SK-N-SH (cell line): Measurements from ENCODE around the gene CEP112. TPM values are rescaled to one million over a fixed set of nuclear protein-coding genes. Genes with fewer than 3 reads are reported as not detected.

Experiments
- CTCF ChIA-PET: fragments of 300-600, 350-600 bp; formaldehyde crosslinking; extraction: SDS; loops from one replicate; lab custom pipeline; 2021; lab: Yijun Ruan, JAX
- POLR2A ChIA-PET: fragments of 350-600 bp; sonication (Branson Sonifier 250); formaldehyde crosslinking; extraction: SDS; loops from one replicate; lab custom pipeline; 2020; ENCODE audit warnings: antibody characterized with exemption, inconsistent platforms; lab: Yijun Ruan, JAX
- DNase-seq: peaks from one replicate; pipeline ENCODE4 v3.0.0; 2012
- H2AFZ ChIP-seq: fragments of 200-600 bp; sonication (generic); 2 replicates; pipeline ENCODE4 v1.8.1; 2016; ENCODE audit warnings: antibody characterized with exemption, mild to moderate bottlenecking, low read depth
- H3F3A ChIP-seq: fragments of 200-600 bp; sonication (generic); replicated peaks from 2 replicates; pipeline ENCODE3; 2016; ENCODE audit warnings: antibody characterized with exemption, mild to moderate bottlenecking; ENCODE audit not compliant: insufficient read depth
- H3K27ac ChIP-seq, 2 experiments: fragments of 200-500 bp in 1 of 2; fragments of 200-600 bp in 1 of 2; sonication (Bioruptor generic) in 1 of 2; sonication (generic), shearing (Covaris generic) in 1 of 2; 2 replicates each; pipeline versions ENCODE4 v1.5.1 to v1.6.1; 2014 to 2016; ENCODE audit warnings: low read depth in 2 of 2, inconsistent platforms in 1 of 2, low read length in 1 of 2, mild to moderate bottlenecking in 1 of 2, mixed read lengths in 1 of 2
- H3K27me3 ChIP-seq: fragments of 200-600 bp; sonication (generic), shearing (Covaris generic); 2 replicates; pipeline ENCODE4 v1.6.1; 2016; ENCODE audit warnings: mixed run types; ENCODE audit not compliant: insufficient read depth
- H3K36me3 ChIP-seq, 2 experiments: fragments of 200-500 bp in 1 of 2; fragments of 200-600 bp in 1 of 2; sonication (Bioruptor generic) in 1 of 2; sonication (generic) in 1 of 2; replicated peaks in 1 of 2; 2 replicates each; pipeline versions ENCODE3 to v1.5.1; 2014 to 2016; ENCODE audit warnings: low read length in 1 of 2, mild to moderate bottlenecking in 1 of 2; ENCODE audit not compliant: insufficient read depth in 2 of 2, control insufficient read depth in 1 of 2
- H3K4me1 ChIP-seq, 2 experiments: fragments of 200-500 bp in 1 of 2; fragments of 200-600 bp in 1 of 2; sonication (Bioruptor generic) in 1 of 2; sonication (generic), shearing (Covaris generic) in 1 of 2; 2 replicates each; pipeline versions ENCODE4 v1.5.1 to v1.6.1; 2014 to 2016; ENCODE audit warnings: low read depth in 1 of 2, low read length in 1 of 2, mixed run types in 1 of 2; ENCODE audit not compliant: insufficient read depth in 2 of 2, control insufficient read depth in 1 of 2
- H3K4me2 ChIP-seq: fragments of 200-600 bp; sonication (generic), shearing (Covaris generic); 2 replicates; pipeline ENCODE4 v1.6.1; 2017; ENCODE audit warnings: mixed run types
- H3K4me3 ChIP-seq, 2 experiments: fragments of 200-500 bp in 1 of 2; fragments of 200-600 bp in 1 of 2; sonication (Bioruptor generic) in 1 of 2; sonication (generic), shearing (Covaris generic) in 1 of 2; 2 replicates each; pipeline versions ENCODE4 v1.5.1 to v1.8.1; 2014 to 2016; ENCODE audit warnings: low read depth in 2 of 2, inconsistent platforms in 1 of 2, low read length in 1 of 2, mild to moderate bottlenecking in 1 of 2, mixed read lengths in 1 of 2, moderate library complexity in 1 of 2
- H3K79me2 ChIP-seq: fragments of 200-600 bp; sonication (generic); 2 replicates; pipeline ENCODE4 v1.8.1; 2017; ENCODE audit warnings: mild to moderate bottlenecking; ENCODE audit not compliant: insufficient read depth
- H3K9ac ChIP-seq: fragments of 200-600 bp; sonication (generic); 2 replicates; pipeline ENCODE4 v1.6.1; 2017; ENCODE audit warnings: mixed run types
- H3K9me2 ChIP-seq: fragments of 200-600 bp; sonication (generic); 2 replicates; pipeline ENCODE4 v1.6.1; 2017; ENCODE audit warnings: mixed run types
- H3K9me3 ChIP-seq: fragments of 200-600 bp; sonication (generic); 2 replicates; pipeline ENCODE4 v1.6.1; 2017; ENCODE audit warnings: mixed run types, mild to moderate bottlenecking, moderate library complexity
- H4K20me1 ChIP-seq: fragments of 200-600 bp; sonication (generic); 2 replicates; pipeline ENCODE4 v1.6.1; 2017; ENCODE audit warnings: mild to moderate bottlenecking, mixed run types; ENCODE audit not compliant: insufficient read depth
- EZH2phosphoT487 ChIP-seq: fragments of 200-600 bp; sonication (generic); IDR thresholded peaks from 2 replicates; pipeline ENCODE4 v1.6.1; 2017; ENCODE audit warnings: low read depth, mixed run types, mild to moderate bottlenecking, antibody characterized with exemption, moderate library complexity, borderline replicate concordance
- FOXJ3 ChIP-seq: sonication (generic); formaldehyde crosslinking; IDR thresholded peaks from 2 replicates; pipeline ENCODE4 v1.5.1; 2020; ENCODE audit warnings: mild to moderate bottlenecking, missing genetic modification reagents
- FOXM1 ChIP-seq: IDR thresholded peaks from 2 replicates; pipeline ENCODE4 v1.4.0; 2012; ENCODE audit warnings: low read depth, mild to moderate bottlenecking
- MXI1 ChIP-seq: IDR thresholded peaks from 2 replicates; pipeline ENCODE4 v1.6.1; 2012; ENCODE audit warnings: mild to moderate bottlenecking, low read depth, low read length, improper control_type of control experiment
- PBX3 ChIP-seq: IDR thresholded peaks from 2 replicates; pipeline ENCODE4; 2012
- REST ChIP-seq: IDR thresholded peaks from 2 replicates; pipeline ENCODE4 v1.6.1; 2012; ENCODE audit warnings: mild to moderate bottlenecking, low read depth, low read length, moderate library complexity
- TEAD4 ChIP-seq: IDR thresholded peaks from 2 replicates; pipeline ENCODE4 v1.4.0; 2012; ENCODE audit warnings: mild to moderate bottlenecking, borderline replicate concordance; ENCODE audit not compliant: insufficient read depth
- USF1 ChIP-seq: IDR thresholded peaks from 2 replicates; pipeline ENCODE4 v1.4.0; 2012; ENCODE audit warnings: low read depth, borderline replicate concordance
- WGBS: methylation state at CpG from one replicate; pipeline ENCODE4 v1.1.6; 2017; ENCODE audit warnings: low lambda C conversion rate; 5-methylcytosine and 5-hydroxymethylcytosine counted together
- polyA plus RNA-seq, 3 experiments: library from polyadenylated mRNA; depleted of rRNA; stranded (reverse); fragments of >200 nt; gene quantifications; 2 replicates each; pipeline ENCODE4 v1.2.3, GENCODE V29; 2012

Gene CEP112
- polyA plus RNA-seq, 1 of the 3 experiments (the other 2 are of a cell fraction): 7.9 TPM

- TF ChIP-seq FOXM1: no peak
- no peak for TF ChIP-seq REST
- no peak for TF ChIP-seq EZH2phosphoT487
- no peak for TF ChIP-seq USF1
- no peak for TF ChIP-seq FOXJ3 (CRISPR knock-in tag)
- no peak for TF ChIP-seq MXI1
- Histone ChIP-seq H3K9me2 (no peaks in the 10 kb centered on the region), H3K4me1 (no peaks in the 10 kb centered on the region; a peak in 1 of 4 replicates), H3K79me2 (no peaks in the 10 kb centered on the region), H3F3A (no peaks in the 10 kb centered on the region), H3K36me3 (peaks cover 0 to 3% of the 10 kb centered on the region in 2 experiments), H3K27ac (no peak overlapping the region), H3K4me2 (no peak overlapping the region), H3K9me3 (no peaks in the 10 kb centered on the region), H3K9ac (no peak overlapping the region), H2AFZ (no peak overlapping the region), H3K27me3 (no peaks in the 10 kb centered on the region), H3K4me3 (no peak overlapping the region), H4K20me1 (no peaks in the 10 kb centered on the region)
- WGBS: 82% methylated on average over 9 of the region's 9 CpGs
- ChIA-PET POLR2A (no interaction called here), CTCF (no interaction called here)
- no peak for DNase-seq
These were observed 513.4 kb downstream of the CEP112 start for GRCh38 chr17:65678546-65678945.

GRCh38 chr17:65677932-65678331, 514.0 kb downstream of the CEP112 start:
- Histone ChIP-seq H3K27me3 (no peaks in the 10 kb centered on the region), H3K4me2 (no peak overlapping the region), H3K4me3 (no peak overlapping the region), H2AFZ (no peak overlapping the region), H3F3A (no peaks in the 10 kb centered on the region), H3K36me3 (peaks cover 0 to 3% of the 10 kb centered on the region in 2 experiments), H3K4me1 (no peaks in the 10 kb centered on the region; a peak in 1 of 4 replicates), H4K20me1 (no peaks in the 10 kb centered on the region), H3K9me2 (no peaks in the 10 kb centered on the region), H3K27ac (no peak overlapping the region), H3K79me2 (no peaks in the 10 kb centered on the region), H3K9ac (no peak overlapping the region), H3K9me3 (no peaks in the 10 kb centered on the region)
- DNase-seq: no peak
- CTCF ChIA-PET: no interaction called here
- WGBS: 46% methylated on average over 2 of the region's 2 CpGs
- TF ChIP-seq TEAD4: no peak
- TF ChIP-seq PBX3: 0 out of 2 replicates have a peak, but pooled peaks have one; percentile 14
- POLR2A ChIA-PET: no interaction called here
